ENCODE measurements around the gene ATXN7L2. TPM values are rescaled to one million over a fixed set of nuclear protein-coding genes. Genes with fewer than 3 reads are reported as not detected.

ATXN7L2 gene
- total RNA-seq, 2 experiments from 2014 or later = 11.8 to 13.1 TPM

DNA sequence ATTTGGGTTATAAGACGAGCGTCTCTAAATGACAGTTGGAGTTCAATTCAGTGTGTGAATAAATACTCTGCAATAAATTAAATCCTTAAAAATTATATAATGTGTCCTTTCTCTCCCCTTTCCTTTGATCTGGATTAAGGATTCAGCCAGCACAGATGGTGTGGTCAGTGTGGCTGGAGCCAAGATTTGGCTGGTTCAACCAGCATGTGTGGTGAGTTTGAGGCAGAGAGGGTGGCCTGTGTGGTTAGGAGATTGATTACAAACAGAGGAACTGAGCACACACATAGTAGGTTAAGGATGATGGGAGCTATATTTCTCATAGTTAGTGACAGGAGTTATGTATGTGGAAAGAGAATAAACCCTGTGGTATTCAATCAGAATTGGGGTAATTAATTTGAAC is 40.0 kb downstream of the ATXN7L2 start:
- Mint-ChIP-seq H3K4me3 (no peak overlapping the region), H3K27ac (no peak overlapping the region), H3K9me3 (no peaks in the 10 kb centered on the region), H3K36me3 (ENCODE audit: low read depth) (no peaks in the 10 kb centered on the region), H3K4me1 (ENCODE audit: low read depth) (no peaks in the 10 kb centered on the region), H3K27me3 (no peaks in the 10 kb centered on the region)
- ATAC-seq (ENCODE audit: poor library complexity) (no peak), DNase-seq (no peak)
- Histone ChIP-seq H3K36me3 (ENCODE audit: insufficient read depth, low read length) (no peaks in the 10 kb centered on the region), H3K4me3 (ENCODE audit: low read length) (no peak overlapping the region), H3K27me3 (ENCODE audit: control insufficient read depth in 1 of 2, insufficient read depth in 2 of 2, low read length in 2 of 2) (no peaks in the 10 kb centered on the region), H3K4me1 (ENCODE audit: insufficient read depth, low read length) (no peaks in the 10 kb centered on the region), H3K27ac (ENCODE audit: low read depth in 1 of 2, low read length in 2 of 2) (no peak overlapping the region), H3K9me3 (ENCODE audit: control insufficient read depth in 1 of 2, insufficient read depth in 1 of 2, low read length in 2 of 2) (no peaks in the 10 kb centered on the region)
- intact Hi-C loops (cut with DNase I, micrococcal nuclease) = no loop called here
- POLR2A ChIA-PET = interaction anchor here (0.9 kb wide), 1 partner anchor 9 kb away, joined by 3 read pairs; no protein-coding TSS in a partner anchor
- TF ChIP-seq, protein P1, sequence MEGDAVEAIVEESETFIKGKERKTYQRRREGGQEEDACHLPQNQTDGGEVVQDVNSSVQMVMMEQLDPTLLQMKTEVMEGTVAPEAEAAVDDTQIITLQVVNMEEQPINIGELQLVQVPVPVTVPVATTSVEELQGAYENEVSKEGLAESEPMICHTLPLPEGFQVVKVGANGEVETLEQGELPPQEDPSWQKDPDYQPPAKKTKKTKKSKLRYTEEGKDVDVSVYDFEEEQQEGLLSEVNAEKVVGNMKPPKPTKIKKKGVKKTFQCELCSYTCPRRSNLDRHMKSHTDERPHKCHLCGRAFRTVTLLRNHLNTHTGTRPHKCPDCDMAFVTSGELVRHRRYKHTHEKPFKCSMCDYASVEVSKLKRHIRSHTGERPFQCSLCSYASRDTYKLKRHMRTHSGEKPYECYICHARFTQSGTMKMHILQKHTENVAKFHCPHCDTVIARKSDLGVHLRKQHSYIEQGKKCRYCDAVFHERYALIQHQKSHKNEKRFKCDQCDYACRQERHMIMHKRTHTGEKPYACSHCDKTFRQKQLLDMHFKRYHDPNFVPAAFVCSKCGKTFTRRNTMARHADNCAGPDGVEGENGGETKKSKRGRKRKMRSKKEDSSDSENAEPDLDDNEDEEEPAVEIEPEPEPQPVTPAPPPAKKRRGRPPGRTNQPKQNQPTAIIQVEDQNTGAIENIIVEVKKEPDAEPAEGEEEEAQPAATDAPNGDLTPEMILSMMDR (IDR thresholded peaks at IDR 0.05) = no peak
- CTCF ChIA-PET = interaction anchor here (1.7 kb wide), 1 partner anchor 8 kb away, joined by 3 read pairs; no protein-coding TSS in a partner anchor

DNA sequence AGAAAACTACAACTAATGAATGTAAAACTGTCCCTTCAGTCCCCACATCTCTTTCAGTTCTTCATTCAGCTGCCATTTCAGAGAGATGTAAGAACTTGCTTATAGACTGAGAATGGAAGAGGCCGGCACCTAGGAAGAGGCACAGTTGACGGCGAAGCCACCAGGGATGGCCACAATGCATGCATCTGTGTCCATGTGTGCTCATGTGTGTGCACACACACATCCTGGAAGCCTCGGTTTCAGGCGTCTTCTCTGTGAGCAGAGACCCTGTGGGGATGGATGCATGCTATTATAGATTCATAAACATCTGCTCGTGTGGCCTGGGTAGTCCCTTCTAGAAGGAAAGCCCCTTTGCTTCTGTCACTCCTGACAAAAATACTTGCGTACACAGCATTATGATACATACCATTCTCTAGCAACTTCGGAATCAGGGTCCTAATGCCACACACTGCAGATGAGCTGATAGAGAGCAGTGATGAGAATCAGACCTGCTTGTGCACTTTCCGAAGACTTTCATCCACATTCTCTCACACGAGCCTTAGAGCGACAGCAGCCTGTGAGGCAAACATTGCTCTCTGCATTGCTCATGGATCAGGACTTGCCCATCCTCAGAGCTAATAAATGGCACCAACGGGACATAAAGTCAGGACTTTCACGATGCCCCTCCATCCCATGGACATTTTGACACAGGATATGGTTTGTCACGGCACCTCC is 43.5 kb downstream of the ATXN7L2 start:
- Mint-ChIP-seq H3K36me3 (ENCODE audit: low read depth) (no peaks in the 10 kb centered on the region), H3K9me3 (no peaks in the 10 kb centered on the region), H3K4me3 (no peak overlapping the region), H3K27me3 (no peaks in the 10 kb centered on the region), H3K4me1 (ENCODE audit: low read depth) (peaks cover 24% of the 10 kb centered on the region), H3K27ac (no peak overlapping the region)
- H3K27ac ChIP-seq (ENCODE audit: low read depth in 1 of 2, low read length in 2 of 2) = no peak overlapping the region
- DNase-seq (no peak), ATAC-seq (ENCODE audit: poor library complexity) (no peak)
- ChIA-PET CTCF (interaction anchor here (10.3 kb wide), 1 partner anchor 28 kb away, joined by 474 read pairs; the partner anchor contains the start of genes AMIGO1 and CYB561D1), POLR2A (interaction anchor here (8.8 kb wide), 1 partner anchor 27 kb away, joined by 318 read pairs; the partner anchor contains the start of genes AMIGO1 and CYB561D1)
- no peaks in the 10 kb centered on the region for H3K9me3 ChIP-seq (ENCODE audit: control insufficient read depth in 1 of 2, insufficient read depth in 1 of 2, low read length in 2 of 2)
- H3K4me3 ChIP-seq (ENCODE audit: low read length) = no peak overlapping the region
- TF ChIP-seq, protein P1 (IDR thresholded peaks at IDR 0.05) = no peak
- intact Hi-C loops (cut with DNase I, micrococcal nuclease) = no loop called here
- peaks cover 27% of the 10 kb centered on the region for H3K4me1 ChIP-seq (ENCODE audit: insufficient read depth, low read length)
- no peaks in the 10 kb centered on the region for H3K27me3 ChIP-seq (ENCODE audit: control insufficient read depth in 1 of 2, insufficient read depth in 2 of 2, low read length in 2 of 2)
- no peaks in the 10 kb centered on the region for H3K36me3 ChIP-seq (ENCODE audit: insufficient read depth, low read length)

DNA sequence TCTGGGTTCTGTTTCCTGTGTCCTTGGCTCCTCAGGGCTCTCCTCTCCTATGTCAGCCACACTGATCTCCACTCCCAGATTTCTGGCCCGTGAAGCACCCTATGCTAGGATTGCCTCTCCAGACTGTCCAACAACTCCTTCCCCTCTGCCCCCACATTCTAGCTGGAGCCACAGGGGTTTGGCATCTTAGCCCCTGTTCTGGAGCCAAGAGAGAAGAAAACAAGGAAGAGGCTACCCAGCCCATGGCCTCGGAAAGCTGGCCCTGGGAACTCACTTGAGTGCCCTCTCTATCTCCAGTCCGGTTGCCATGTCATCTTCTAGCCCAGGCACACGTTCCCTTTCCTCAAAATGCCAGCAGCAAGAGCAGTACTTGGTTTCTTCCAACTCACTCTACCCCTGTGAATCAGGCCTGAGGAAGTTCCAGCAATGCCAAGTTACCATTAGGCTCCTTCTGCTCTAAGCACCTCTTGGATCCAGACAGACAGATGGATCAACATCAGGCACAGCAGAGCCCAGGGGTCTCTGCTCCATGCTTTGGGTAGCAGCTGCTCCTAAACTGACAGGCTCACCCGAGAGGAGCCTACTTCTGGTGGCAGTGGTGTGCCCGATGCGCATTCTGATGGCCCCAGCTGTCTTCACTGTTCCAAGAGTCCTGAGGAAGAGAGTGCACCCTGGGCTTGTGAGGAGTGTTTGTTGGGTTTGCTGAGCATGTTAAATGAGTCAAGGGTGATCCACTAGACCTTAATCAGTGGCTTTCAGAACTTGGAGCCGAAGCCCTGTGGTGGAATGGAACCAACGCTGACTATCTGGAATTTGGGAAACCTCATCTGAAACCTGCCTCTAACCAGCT is 44.4 kb downstream of the ATXN7L2 start:
- Histone ChIP-seq H3K4me1 (ENCODE audit: insufficient read depth, low read length) (peaks cover 35% of the 10 kb centered on the region), H3K9me3 (ENCODE audit: control insufficient read depth in 1 of 2, insufficient read depth in 1 of 2, low read length in 2 of 2) (no peaks in the 10 kb centered on the region), H3K36me3 (ENCODE audit: insufficient read depth, low read length) (no peaks in the 10 kb centered on the region), H3K27me3 (ENCODE audit: control insufficient read depth in 1 of 2, insufficient read depth in 2 of 2, low read length in 2 of 2) (no peaks in the 10 kb centered on the region), H3K4me3 (ENCODE audit: low read length) (no peak overlapping the region), H3K27ac (ENCODE audit: low read depth in 1 of 2, low read length in 2 of 2) (no peak overlapping the region)
- no peaks in the 10 kb centered on the region for H3K36me3 Mint-ChIP-seq (ENCODE audit: low read depth)
- TF ChIP-seq, protein P1 (IDR thresholded peaks at IDR 0.05) = no peak
- ATAC-seq (ENCODE audit: poor library complexity) = no peak
- intact Hi-C loops (cut with DNase I, micrococcal nuclease) = no loop called here
- no peaks in the 10 kb centered on the region for H3K9me3 Mint-ChIP-seq
- no peak for DNase-seq
- ChIA-PET CTCF (interaction anchor here (10.3 kb wide), 1 partner anchor 29 kb away, joined by 474 read pairs; the partner anchor contains the start of genes AMIGO1 and CYB561D1), POLR2A (interaction anchor here (8.8 kb wide), 1 partner anchor 27 kb away, joined by 318 read pairs; the partner anchor contains the start of genes AMIGO1 and CYB561D1)
- peaks cover 32% of the 10 kb centered on the region for H3K4me1 Mint-ChIP-seq (ENCODE audit: low read depth)
- no peak overlapping the region for H3K27ac Mint-ChIP-seq
- H3K27me3 Mint-ChIP-seq = no peaks in the 10 kb centered on the region
- H3K4me3 Mint-ChIP-seq = no peak overlapping the region
